Activated CD4-positive, alpha-beta T cell treated with anti-CD3 and anti-CD28 coated beads for 36 hours (primary cell): ENCODE results near the gene RNASE8. TPM values are rescaled to one million over a fixed set of nuclear protein-coding genes. Genes with fewer than 3 reads are reported as not detected.

ENCODE experiments used
- ATAC-seq: fragments of 200-7000 bp; cut with Tn5 transposase; one replicate; pipeline ENCODE4 v1.10.0; 2021; ENCODE audit warnings: mild to moderate bottlenecking, moderate library complexity
- CTCF ChIA-PET: fragments of 350-600 bp; sonication (Branson Sonifier 250); formaldehyde crosslinking; loops from one replicate; lab custom pipeline; 2021; ENCODE audit warnings: antibody characterized with exemption; lab: Charles Lee
- POLR2A ChIA-PET: fragments of 350-600 bp; sonication (Branson Sonifier 250); formaldehyde crosslinking; loops from one replicate; lab custom pipeline; 2021; ENCODE audit warnings: antibody characterized with exemption, inconsistent platforms; lab: Charles Lee
- DNase-seq: peaks from one replicate; pipeline ENCODE4 v3.0.0-alpha.2; 2020
- H3K27ac Mint-ChIP-seq: one replicate; pipeline ENCODE4 v1.8.0; 2021; ENCODE audit warnings: mixed read lengths
- H3K27me3 Mint-ChIP-seq: one replicate; pipeline ENCODE4 v1.8.0; 2021; ENCODE audit warnings: mixed read lengths
- H3K36me3 Mint-ChIP-seq: one replicate; pipeline ENCODE4 v1.8.0; 2021; ENCODE audit warnings: low read depth, mixed read lengths
- H3K4me1 Mint-ChIP-seq: one replicate; pipeline ENCODE4 v1.8.0; 2021; ENCODE audit warnings: mixed read lengths
- H3K4me3 Mint-ChIP-seq: one replicate; pipeline ENCODE4 v1.8.0; 2021; ENCODE audit warnings: mild to moderate bottlenecking, moderate library complexity, mixed read lengths
- H3K9me3 Mint-ChIP-seq: one replicate; pipeline ENCODE4 v1.8.0; 2021; ENCODE audit warnings: low read depth, mixed read lengths
- intact Hi-C, 2 experiments: fragments of 100-400 bp; cut with DNase I in 1 of 2; cut with micrococcal nuclease in 1 of 2; formaldehyde crosslinking; loops; one replicate each; pipeline versions ENCODE4 v1.14.2 to v1.15.1; 2022 to 2024; cut with DNase I, micrococcal nuclease
- total RNA-seq, 2 experiments: library from RNA; stranded (reverse); gene quantifications; one replicate each; pipeline ENCODE4 v1.2.3, GENCODE V29; 2021

The RNASE8 gene
- total RNA-seq, 2 experiments from 2014 or later, result not detected

- no peak for ATAC-seq
- POLR2A ChIA-PET, result no interaction called here
- H3K9me3 Mint-ChIP-seq, result no peaks in the 10 kb centered on the region
- CTCF ChIA-PET, result interaction anchor here (0.6 to 5.7 kb wide), 5 partner anchors 15 to 314 kb away, joined by 3 to 38 read pairs (median 7); no protein-coding TSS in a partner anchor
- intact Hi-C loops, result no loop called here
- no peaks in the 10 kb centered on the region for H3K36me3 Mint-ChIP-seq
- peaks cover 29% of the 10 kb centered on the region for H3K27me3 Mint-ChIP-seq
- peaks cover 20% of the 10 kb centered on the region for H3K4me1 Mint-ChIP-seq
- no peak for DNase-seq
- no peak overlapping the region for H3K27ac Mint-ChIP-seq
- H3K4me3 Mint-ChIP-seq, result no peak overlapping the region
Measured at GRCh38 chr14:21074398-21075272, 17.0 kb downstream of the RNASE8 start.

GRCh38 chr14:21075719-21076437 is 18.3 kb downstream of the RNASE8 start:
- H3K4me3 Mint-ChIP-seq, result no peak overlapping the region
- H3K27ac Mint-ChIP-seq, result no peak overlapping the region
- no peaks in the 10 kb centered on the region for H3K9me3 Mint-ChIP-seq
- DNase-seq, result no peak
- no peaks in the 10 kb centered on the region for H3K36me3 Mint-ChIP-seq
- peaks cover 12% of the 10 kb centered on the region for H3K4me1 Mint-ChIP-seq
- peaks cover 23% of the 10 kb centered on the region for H3K27me3 Mint-ChIP-seq
- ChIA-PET POLR2A (no interaction called here), CTCF (interaction anchor here (1.8 to 5.7 kb wide), 3 partner anchors 14 to 61 kb away, joined by 7 to 38 read pairs (median 13); no protein-coding TSS in a partner anchor)
- intact Hi-C loops, result no loop called here
- ATAC-seq, result no peak

GRCh38 chr14:21077672-21078071 is 20.1 kb downstream of the RNASE8 start:
- no peak for ATAC-seq
- Mint-ChIP-seq H3K27ac (no peak overlapping the region), H3K36me3 (no peaks in the 10 kb centered on the region), H3K4me1 (no peaks in the 10 kb centered on the region), H3K9me3 (no peaks in the 10 kb centered on the region), H3K4me3 (no peak overlapping the region), H3K27me3 (peaks cover 6% of the 10 kb centered on the region)
- CTCF ChIA-PET, result interaction anchor here (0.7 to 1.1 kb wide), 2 partner anchors 27 to 64 kb away, joined by 3 to 5 read pairs; no protein-coding TSS in a partner anchor
- intact Hi-C loops, result no loop called here
- no peak for DNase-seq
- POLR2A ChIA-PET, result no interaction called here

- peaks cover 4% of the 10 kb centered on the region for H3K27me3 Mint-ChIP-seq
- ATAC-seq, result no peak
- H3K4me3 Mint-ChIP-seq, result no peak overlapping the region
- intact Hi-C loops, result no loop called here
- H3K36me3 Mint-ChIP-seq, result no peaks in the 10 kb centered on the region
- H3K27ac Mint-ChIP-seq, result no peak overlapping the region
- DNase-seq, result no peak
- no peaks in the 10 kb centered on the region for H3K4me1 Mint-ChIP-seq
- CTCF ChIA-PET, result interaction anchor here (0.7 kb wide), 1 partner anchor 26 kb away, joined by 3 read pairs; no protein-coding TSS in a partner anchor
- POLR2A ChIA-PET, result no interaction called here
- H3K9me3 Mint-ChIP-seq, result no peaks in the 10 kb centered on the region
Measured at GRCh38 chr14:21078287-21078686, 20.7 kb downstream of the RNASE8 start.

- no peaks in the 10 kb centered on the region for H3K27me3 Mint-ChIP-seq
- intact Hi-C loops, result no loop called here
- H3K36me3 Mint-ChIP-seq, result no peaks in the 10 kb centered on the region
- H3K4me1 Mint-ChIP-seq, result no peaks in the 10 kb centered on the region
- H3K9me3 Mint-ChIP-seq, result no peaks in the 10 kb centered on the region
- ATAC-seq (no peak), DNase-seq (no peak)
- no peak overlapping the region for H3K4me3 Mint-ChIP-seq
- H3K27ac Mint-ChIP-seq, result no peak overlapping the region
- ChIA-PET CTCF (interaction anchor here (0.7 to 1.5 kb wide), 4 partner anchors 8 to 64 kb away, joined by 3 to 7 read pairs (median 3); no protein-coding TSS in a partner anchor), POLR2A (no interaction called here)
Measured at GRCh38 chr14:21078726-21079125, 21.1 kb downstream of the RNASE8 start.

GRCh38 chr14:21081521-21082142 is 24.0 kb downstream of the RNASE8 start:
- intact Hi-C loops, result no loop called here
- H3K36me3 Mint-ChIP-seq, result no peaks in the 10 kb centered on the region
- DNase-seq, result no peak
- no peak for ATAC-seq
- no peak overlapping the region for H3K27ac Mint-ChIP-seq
- H3K4me1 Mint-ChIP-seq, result peaks cover 6% of the 10 kb centered on the region
- ChIA-PET CTCF (interaction anchor here (0.6 to 2.7 kb wide), 4 partner anchors 10 to 39 kb away, joined by 3 to 13 read pairs (median 4); no protein-coding TSS in a partner anchor), POLR2A (interaction anchor here (1.0 kb wide), 1 partner anchor 13 kb away, joined by 3 read pairs; no protein-coding TSS in a partner anchor)
- H3K27me3 Mint-ChIP-seq, result no peaks in the 10 kb centered on the region
- H3K9me3 Mint-ChIP-seq, result no peaks in the 10 kb centered on the region
- H3K4me3 Mint-ChIP-seq, result no peak overlapping the region

- H3K27ac Mint-ChIP-seq, result no peak overlapping the region
- H3K4me3 Mint-ChIP-seq, result no peak overlapping the region
- no peaks in the 10 kb centered on the region for H3K9me3 Mint-ChIP-seq
- CTCF ChIA-PET, result interaction anchor here (1.1 to 7.3 kb wide), 5 partner anchors 9 to 69 kb away, joined by 3 to 48 read pairs (median 8); partner anchors contain the start of gene ARHGEF40
- POLR2A ChIA-PET, result no interaction called here
- ATAC-seq (no peak), DNase-seq (no peak)
- peaks cover 19% of the 10 kb centered on the region for H3K4me1 Mint-ChIP-seq
- H3K36me3 Mint-ChIP-seq, result no peaks in the 10 kb centered on the region
- no peaks in the 10 kb centered on the region for H3K27me3 Mint-ChIP-seq
- intact Hi-C loops, result no loop called here
Measured at GRCh38 chr14:21083565-21084325, 26.1 kb downstream of the RNASE8 start.

- H3K27ac Mint-ChIP-seq, result no peak overlapping the region
- H3K27me3 Mint-ChIP-seq, result no peaks in the 10 kb centered on the region
- H3K9me3 Mint-ChIP-seq, result no peaks in the 10 kb centered on the region
- intact Hi-C loops, result no loop called here
- ChIA-PET CTCF (interaction anchor here (0.6 to 7.3 kb wide), 5 partner anchors 8 to 377 kb away, joined by 3 to 48 read pairs (median 4); partner anchors contain the start of gene ARHGEF40), POLR2A (no interaction called here)
- H3K4me3 Mint-ChIP-seq, result no peak overlapping the region
- DNase-seq (no peak), ATAC-seq (no peak)
- peaks cover 19% of the 10 kb centered on the region for H3K4me1 Mint-ChIP-seq
- H3K36me3 Mint-ChIP-seq, result no peaks in the 10 kb centered on the region
Measured at GRCh38 chr14:21084396-21084795, 26.8 kb downstream of the RNASE8 start.

- H3K36me3 Mint-ChIP-seq, result no peaks in the 10 kb centered on the region
- H3K27ac Mint-ChIP-seq, result no peak overlapping the region
- peaks cover 19% of the 10 kb centered on the region for H3K4me1 Mint-ChIP-seq
- H3K9me3 Mint-ChIP-seq, result no peaks in the 10 kb centered on the region
- no peaks in the 10 kb centered on the region for H3K27me3 Mint-ChIP-seq
- no peak overlapping the region for H3K4me3 Mint-ChIP-seq
- POLR2A ChIA-PET, result interaction anchor here (0.5 kb wide), 1 partner anchor 406 kb away, joined by 5 read pairs; no protein-coding TSS in a partner anchor
- DNase-seq, result no peak
- no peak for ATAC-seq
- intact Hi-C loops, result no loop called here
- CTCF ChIA-PET, result interaction anchor here (0.7 to 7.3 kb wide), 3 partner anchors 14 to 378 kb away, joined by 3 to 48 read pairs (median 45); partner anchors contain the start of gene ARHGEF40
Measured at GRCh38 chr14:21084998-21085853, 27.6 kb downstream of the RNASE8 start.
